Mesendoderm (in vitro differentiated cells): ENCODE measurements around the gene MGMT.

Source experiments
- DNase-seq: peaks from one replicate; pipeline ENCODE4 v3.0.0; 2013
- H2AK5ac ChIP-seq: 2 replicates; pipeline ENCODE4 v1.6.1; 2013; ENCODE audit warnings: low read length, inconsistent platforms
- H2BK120ac ChIP-seq: 2 replicates; pipeline ENCODE4 v1.6.1; 2013; ENCODE audit warnings: low read depth, mild to moderate bottlenecking, low read length, moderate library complexity, mixed read lengths
- H2BK15ac ChIP-seq: replicated peaks from 2 replicates; pipeline ENCODE4 v1.6.1; 2013; ENCODE audit warnings: low read depth, mild to moderate bottlenecking, moderate library complexity
- H2BK5ac ChIP-seq: 2 replicates; pipeline ENCODE4 v1.6.1; 2013; ENCODE audit warnings: low read length, inconsistent platforms
- H3K18ac ChIP-seq: 2 replicates; pipeline ENCODE4 v1.6.1; 2013; ENCODE audit warnings: mild to moderate bottlenecking, low read length, mixed read lengths
- H3K23ac ChIP-seq: one replicate; pipeline ENCODE4 v1.6.1; 2013; ENCODE audit warnings: low read length
- H3K27ac ChIP-seq: 2 replicates; pipeline ENCODE4 v1.5.1; 2013; ENCODE audit warnings: low read depth, mild to moderate bottlenecking, inconsistent platforms, low read length, moderate library complexity
- H3K27me3 ChIP-seq: 2 replicates; pipeline ENCODE4 v1.6.1; 2013; ENCODE audit warnings: low read length, control low read depth, mild to moderate bottlenecking, inconsistent platforms; ENCODE audit not compliant: insufficient read depth, poor library complexity
- H3K36me3 ChIP-seq: 2 replicates; pipeline ENCODE4 v1.6.1; 2013; ENCODE audit warnings: low read length, inconsistent platforms; ENCODE audit not compliant: control insufficient read depth, insufficient read depth
- H3K4ac ChIP-seq: one replicate; pipeline ENCODE4 v1.6.1; 2013; ENCODE audit warnings: low read depth, mild to moderate bottlenecking, low read length, moderate library complexity
- H3K4me1 ChIP-seq: 2 replicates; pipeline ENCODE4 v1.6.1; 2013; ENCODE audit warnings: low read depth, low read length, inconsistent platforms; ENCODE audit not compliant: control insufficient read depth
- H3K4me2 ChIP-seq: 2 replicates; pipeline ENCODE4 v1.6.1; 2013; ENCODE audit warnings: low read length
- H3K4me3 ChIP-seq: 2 replicates; pipeline ENCODE4 v1.5.1; 2013; ENCODE audit warnings: mild to moderate bottlenecking, low read length
- H3K56ac ChIP-seq: one replicate; pipeline ENCODE4 v1.6.1; 2013; ENCODE audit warnings: low read length
- H3K79me1 ChIP-seq: 2 replicates; pipeline ENCODE4 v1.6.1; 2013; ENCODE audit warnings: low read length, inconsistent platforms
- H3K79me2 ChIP-seq: 2 replicates; pipeline ENCODE4 v1.6.1; 2013; ENCODE audit warnings: mild to moderate bottlenecking, low read length; ENCODE audit not compliant: control insufficient read depth, insufficient read depth
- H3K9ac ChIP-seq: 2 replicates; pipeline ENCODE4 v1.6.1; 2013; ENCODE audit warnings: low read length, inconsistent platforms
- H4K5ac ChIP-seq: one replicate; pipeline ENCODE4 v1.6.1; 2013; ENCODE audit warnings: low read length
- H4K8ac ChIP-seq: one replicate; pipeline ENCODE4 v1.6.1; 2013; ENCODE audit warnings: low read depth, mild to moderate bottlenecking, control low read depth, low read length, moderate library complexity
- WGBS: extraction: QIAGEN DNeasy Blood & Tissue Kit; methylation state at CpG from one replicate; pipeline ENCODE4 v1.1.7; 2013; ENCODE audit warnings: low lambda C conversion rate, missing lambda C conversion rate; ENCODE audit not compliant: insufficient coverage; ENCODE audit errors: extremely low coverage; 5-methylcytosine and 5-hydroxymethylcytosine counted together

Gene MGMT

GRCh38 chr10:129719415-129719739, 252.3 kb downstream of the MGMT start:
- no CpG with 5 or more reads among the region's 9 CpGs for WGBS
- Histone ChIP-seq H4K5ac (no peak overlapping the region), H3K4me3 (no peak overlapping the region), H2BK120ac (no peak overlapping the region), H3K9ac (no peak overlapping the region), H2AK5ac (no peak overlapping the region), H3K27ac (no peak overlapping the region), H3K4me1 (no peaks in the 10 kb centered on the region), H3K23ac (no peak overlapping the region), H3K79me1 (no peaks in the 10 kb centered on the region), H3K56ac (no peak overlapping the region), H3K36me3 (no peaks in the 10 kb centered on the region), H3K4ac (no peak overlapping the region), H2BK5ac (no peak overlapping the region), H3K79me2 (no peaks in the 10 kb centered on the region), H3K4me2 (no peak overlapping the region), H3K18ac (no peak overlapping the region), H3K27me3 (no peaks in the 10 kb centered on the region), H4K8ac (no peak overlapping the region), H2BK15ac (no peak overlapping the region)
- DNase-seq = no peak

GRCh38 chr10:129719889-129720590, 253.0 kb downstream of the MGMT start:
- Histone ChIP-seq H3K56ac (no peak overlapping the region), H3K9ac (no peak overlapping the region), H2BK5ac (no peak overlapping the region), H4K5ac (no peak overlapping the region), H2BK120ac (no peak overlapping the region), H3K4me2 (no peak overlapping the region), H3K4me3 (no peak overlapping the region), H3K4me1 (no peaks in the 10 kb centered on the region), H3K79me1 (no peaks in the 10 kb centered on the region), H3K27me3 (no peaks in the 10 kb centered on the region), H3K27ac (no peak overlapping the region), H2BK15ac (no peak overlapping the region), H3K79me2 (no peaks in the 10 kb centered on the region), H3K18ac (no peak overlapping the region), H3K23ac (no peak overlapping the region), H3K4ac (no peak overlapping the region), H4K8ac (no peak overlapping the region), H3K36me3 (no peaks in the 10 kb centered on the region), H2AK5ac (no peak overlapping the region)
- no peak for DNase-seq
- WGBS = no CpG with 5 or more reads among the region's 12 CpGs

- Histone ChIP-seq H3K56ac (no peak overlapping the region), H2BK5ac (no peak overlapping the region), H3K36me3 (no peaks in the 10 kb centered on the region), H3K79me2 (no peaks in the 10 kb centered on the region), H3K18ac (no peak overlapping the region), H3K27me3 (no peaks in the 10 kb centered on the region), H3K79me1 (no peaks in the 10 kb centered on the region), H2AK5ac (no peak overlapping the region), H3K4me1 (no peaks in the 10 kb centered on the region), H3K27ac (no peak overlapping the region), H3K4me3 (no peak overlapping the region), H4K5ac (no peak overlapping the region), H2BK15ac (no peak overlapping the region), H4K8ac (no peak overlapping the region), H3K9ac (no peak overlapping the region), H3K4me2 (no peak overlapping the region), H3K4ac (no peak overlapping the region), H3K23ac (no peak overlapping the region), H2BK120ac (no peak overlapping the region)
- WGBS = no CpG with 5 or more reads among the region's 10 CpGs
- DNase-seq = no peak
These were observed 258.0 kb downstream of the MGMT start for GRCh38 chr10:129725011-129725410.

- Histone ChIP-seq H3K56ac (no peak overlapping the region), H3K9ac (no peak overlapping the region), H4K5ac (no peak overlapping the region), H3K23ac (no peak overlapping the region), H4K8ac (no peak overlapping the region), H2BK120ac (no peak overlapping the region), H3K27me3 (no peaks in the 10 kb centered on the region), H2BK5ac (no peak overlapping the region), H3K4me1 (no peaks in the 10 kb centered on the region), H3K4ac (no peak overlapping the region), H3K36me3 (no peaks in the 10 kb centered on the region), H3K79me1 (no peaks in the 10 kb centered on the region), H3K79me2 (no peaks in the 10 kb centered on the region), H3K4me3 (no peak overlapping the region), H3K18ac (no peak overlapping the region), H2BK15ac (no peak overlapping the region), H3K4me2 (no peak overlapping the region), H2AK5ac (no peak overlapping the region), H3K27ac (no peak overlapping the region)
- WGBS = no CpG with 5 or more reads among the region's 9 CpGs
- DNase-seq = no peak
These were observed 258.4 kb downstream of the MGMT start for GRCh38 chr10:129725482-129725881.

- H2BK120ac ChIP-seq = no peak overlapping the region
- no peak for DNase-seq
- H3K4me3 ChIP-seq = no peak overlapping the region
- no peak overlapping the region for H2BK5ac ChIP-seq
- no CpG with 5 or more reads among the region's 10 CpGs for WGBS
- H3K23ac ChIP-seq = no peak overlapping the region
- no peak overlapping the region for H3K4me2 ChIP-seq
- H3K79me2 ChIP-seq = no peaks in the 10 kb centered on the region
- H2AK5ac ChIP-seq = no peak overlapping the region
- H3K27me3 ChIP-seq = no peaks in the 10 kb centered on the region
- H3K4me1 ChIP-seq = no peaks in the 10 kb centered on the region
- H4K8ac ChIP-seq = no peak overlapping the region
- no peaks in the 10 kb centered on the region for H3K36me3 ChIP-seq
- H2BK15ac ChIP-seq = no peak overlapping the region
- H3K9ac ChIP-seq = no peak overlapping the region
- H3K79me1 ChIP-seq = no peaks in the 10 kb centered on the region
- no peak overlapping the region for H3K18ac ChIP-seq
- H3K4ac ChIP-seq = no peak overlapping the region
- H4K5ac ChIP-seq = no peak overlapping the region
- no peak overlapping the region for H3K56ac ChIP-seq
- no peak overlapping the region for H3K27ac ChIP-seq
These were observed 259.0 kb downstream of the MGMT start for GRCh38 chr10:129725890-129726631.
